Liver (tissue), 3 donors: ENCODE measurements around the gene SIGLEC7.

Experiments
- CTCF ChIP-seq: fragments of 150-350 bp; IDR thresholded peaks from 2 replicates; pipeline ENCODE4 v1.5.1; 2017; ENCODE audit warnings: improper control_type of control experiment, low read depth, low read length; ENCODE audit not compliant: missing input control
- GABPA ChIP-seq, 2 donors: IDR thresholded peaks in 1 of 2; conservative IDR thresholded peaks in 1 of 2; 2 replicates each; pipeline ENCODE4 v1.6.1; 2016; ENCODE audit warnings: antibody characterized with exemption in 2 of 2, mild to moderate bottlenecking in 1 of 2, moderate library complexity in 1 of 2
- MAX ChIP-seq: IDR thresholded peaks from 2 replicates; pipeline ENCODE4 v1.6.1; 2016; ENCODE audit warnings: antibody characterized with exemption
- NR2F2 ChIP-seq: IDR thresholded peaks from 2 replicates; pipeline ENCODE4 v1.6.1; 2016; ENCODE audit warnings: antibody characterized with exemption
- RXRA ChIP-seq, 2 donors: IDR thresholded peaks; 2 replicates each; pipeline ENCODE4 v1.6.1; 2017 to 2018; ENCODE audit warnings: antibody characterized with exemption in 2 of 2, mild to moderate bottlenecking in 1 of 2
- SP1 ChIP-seq: IDR thresholded peaks from 2 replicates; pipeline ENCODE4 v1.6.1; 2018; ENCODE audit warnings: antibody characterized with exemption, mild to moderate bottlenecking
- ZBTB33 ChIP-seq: IDR thresholded peaks from 2 replicates; pipeline ENCODE4 v1.6.1; 2016; ENCODE audit warnings: antibody characterized with exemption
- donor health status: healthy.
- donor health status: healthy.

GRCh38 chr19:51124729-51125128 is 17.4 kb upstream of the SIGLEC7 start, which contains the start of gene SIGLEC9:
- TF ChIP-seq RXRA (IDR thresholded peaks at IDR 0.05) (peak in 1 of 2 donors; percentile 11), CTCF (no peak), GABPA (IDR thresholded peaks at IDR 0.05 in 1 of 2, conservative IDR thresholded peaks at IDR 0.05 in 1 of 2) (no peak), MAX (peak; percentile 16), ZBTB33 (no peak), SP1 (peak; percentile 30), NR2F2 (peak; percentile 72)
